HepG2 (cell line): ENCODE data around the gene SOS2. TPM values are rescaled to one million over a fixed set of nuclear protein-coding genes. Genes with fewer than 3 reads are reported as not detected.

Experiments
- AKAP8 ChIP-seq: sonication (generic); formaldehyde crosslinking; IDR thresholded peaks from 2 replicates; pipeline ENCODE4 v1.5.1; 2020; ENCODE audit warnings: mild to moderate bottlenecking, missing genetic modification reagents
- FOXP4 ChIP-seq: sonication (generic); formaldehyde crosslinking; IDR thresholded peaks from 2 replicates; pipeline ENCODE4 v1.4.0; 2020; ENCODE audit warnings: missing genetic modification reagents
- GATAD1 ChIP-seq: IDR thresholded peaks from 2 replicates; pipeline ENCODE4 v1.6.1; 2016; ENCODE audit warnings: missing genetic modification reagents, missing compliant biosample characterization
- KDM6A ChIP-seq: IDR thresholded peaks from 2 replicates; pipeline ENCODE4 v1.6.1; 2016; ENCODE audit warnings: low read depth
- PCBP1 ChIP-seq: fragments of 200-400 bp; formaldehyde crosslinking; IDR thresholded peaks from 2 replicates; pipeline ENCODE4 v1.6.1; 2017; ENCODE audit warnings: mild to moderate bottlenecking, low read depth, low read length, borderline replicate concordance
- PHF20 ChIP-seq: sonication (generic); formaldehyde crosslinking; IDR thresholded peaks from 2 replicates; pipeline ENCODE4 v1.5.0; 2020; ENCODE audit warnings: mild to moderate bottlenecking, missing genetic modification reagents
- PLSCR1 ChIP-seq: sonication (generic); formaldehyde crosslinking; IDR thresholded peaks from 2 replicates; pipeline ENCODE4 v1.5.0; 2020; ENCODE audit warnings: missing genetic modification reagents, mild to moderate bottlenecking, borderline replicate concordance
- SMAD3 ChIP-seq: sonication (generic); formaldehyde crosslinking; IDR thresholded peaks from 2 replicates; pipeline ENCODE4 v1.4.0; 2020; ENCODE audit warnings: missing genetic modification reagents
- SP4 ChIP-seq: sonication (generic); formaldehyde crosslinking; IDR thresholded peaks from 2 replicates; pipeline ENCODE4 v1.8.1; 2023; ENCODE audit warnings: mild to moderate bottlenecking, missing genetic modification reagents
- TAF15 ChIP-seq: fragments of 200-400 bp; formaldehyde crosslinking; IDR thresholded peaks from one replicate; pipeline ENCODE4 v1.6.1; 2018; ENCODE audit warnings: mild to moderate bottlenecking, low read depth, low read length; ENCODE audit not compliant: poor library complexity, severe bottlenecking
- TRIM24 ChIP-seq: sonication (generic); formaldehyde crosslinking; IDR thresholded peaks from 2 replicates; pipeline ENCODE4 v1.8.0; 2022; ENCODE audit warnings: mild to moderate bottlenecking, missing genetic modification reagents
- ZMYM2 ChIP-seq: sonication (generic); formaldehyde crosslinking; IDR thresholded peaks from 2 replicates; pipeline ENCODE4 v1.8.0; 2022; ENCODE audit warnings: mild to moderate bottlenecking, missing genetic modification reagents
- ZNF12 ChIP-seq: sonication (generic); formaldehyde crosslinking; IDR thresholded peaks from 2 replicates; pipeline ENCODE4 v1.5.0; 2020; ENCODE audit warnings: missing genetic modification reagents
- ZNF253 ChIP-seq: sonication (generic); formaldehyde crosslinking; IDR thresholded peaks from 2 replicates; pipeline ENCODE4 v1.8.0; 2022; ENCODE audit warnings: mild to moderate bottlenecking, missing genetic modification reagents, borderline replicate concordance
- ZNF337 ChIP-seq: sonication (generic); formaldehyde crosslinking; IDR thresholded peaks from 2 replicates; pipeline ENCODE4 v1.5.1; 2020; ENCODE audit warnings: missing genetic modification reagents, low read depth, mild to moderate bottlenecking, borderline replicate concordance
- ZNF430 ChIP-seq: sonication (generic); formaldehyde crosslinking; IDR thresholded peaks from 2 replicates; pipeline ENCODE4 v1.9.0; 2021; ENCODE audit warnings: mild to moderate bottlenecking, missing genetic modification reagents
- ZNF558 ChIP-seq: sonication (generic); formaldehyde crosslinking; IDR thresholded peaks from 2 replicates; pipeline ENCODE4 v1.9.0; 2022; ENCODE audit warnings: mild to moderate bottlenecking, missing genetic modification reagents, borderline replicate concordance
- ZNF839 ChIP-seq: sonication (generic); formaldehyde crosslinking; IDR thresholded peaks from 2 replicates; pipeline ENCODE4 v1.4.0; 2020; ENCODE audit warnings: missing genetic modification reagents, mild to moderate bottlenecking, borderline replicate concordance
- ZNF879 ChIP-seq: sonication (generic); formaldehyde crosslinking; IDR thresholded peaks from 2 replicates; pipeline ENCODE4 v1.8.1; 2023; ENCODE audit warnings: missing genetic modification reagents
- polyA plus RNA-seq, 8 experiments: library from polyadenylated mRNA; depleted of rRNA in 3 of 8; stranded (reverse) in 7 of 8; unstranded in 1 of 8; fragments of >200 nt; fragmentation: Illumina TruSeq in 4 of 8; extraction: Trizol in 4 of 8; gene quantifications; 2 replicates each; pipeline versions ENCODE4 v1.2.1 to v1.2.3, GENCODE V29; 2011 to 2016; ENCODE audit warnings: low read depth in 4 of 8, missing spikeins in 1 of 8, mixed read lengths in 1 of 8; ENCODE audit not compliant: insufficient read depth in 1 of 8
- total RNA-seq, 5 experiments: library from RNA; depleted of rRNA; stranded (reverse); fragments of >200 nt; fragmentation: Illumina TruSeq; extraction: Trizol; gene quantifications; 2 replicates each; pipeline ENCODE4 v1.2.3, GENCODE V29; 2016; ENCODE audit warnings: low read depth in 1 of 5
- TF ChIP-seq, protein P1 (sequence below): sonication (generic); formaldehyde crosslinking; conservative IDR thresholded peaks from 2 replicates; pipeline ENCODE4 v1.8.0; 2022; ENCODE audit warnings: low read depth, missing genetic modification reagents
- TF ChIP-seq, protein P2 (sequence below): sonication (generic); formaldehyde crosslinking; IDR thresholded peaks from 2 replicates; pipeline ENCODE4 v1.4.0; 2020; ENCODE audit warnings: mild to moderate bottlenecking, missing genetic modification reagents

The SOS2 gene
- total and polyA plus RNA-seq, 2 of the 13 experiments (the other 11 are each of a cell fraction or from before 2014, with no cell fraction given), result 9.3 to 12.1 TPM

DNA sequence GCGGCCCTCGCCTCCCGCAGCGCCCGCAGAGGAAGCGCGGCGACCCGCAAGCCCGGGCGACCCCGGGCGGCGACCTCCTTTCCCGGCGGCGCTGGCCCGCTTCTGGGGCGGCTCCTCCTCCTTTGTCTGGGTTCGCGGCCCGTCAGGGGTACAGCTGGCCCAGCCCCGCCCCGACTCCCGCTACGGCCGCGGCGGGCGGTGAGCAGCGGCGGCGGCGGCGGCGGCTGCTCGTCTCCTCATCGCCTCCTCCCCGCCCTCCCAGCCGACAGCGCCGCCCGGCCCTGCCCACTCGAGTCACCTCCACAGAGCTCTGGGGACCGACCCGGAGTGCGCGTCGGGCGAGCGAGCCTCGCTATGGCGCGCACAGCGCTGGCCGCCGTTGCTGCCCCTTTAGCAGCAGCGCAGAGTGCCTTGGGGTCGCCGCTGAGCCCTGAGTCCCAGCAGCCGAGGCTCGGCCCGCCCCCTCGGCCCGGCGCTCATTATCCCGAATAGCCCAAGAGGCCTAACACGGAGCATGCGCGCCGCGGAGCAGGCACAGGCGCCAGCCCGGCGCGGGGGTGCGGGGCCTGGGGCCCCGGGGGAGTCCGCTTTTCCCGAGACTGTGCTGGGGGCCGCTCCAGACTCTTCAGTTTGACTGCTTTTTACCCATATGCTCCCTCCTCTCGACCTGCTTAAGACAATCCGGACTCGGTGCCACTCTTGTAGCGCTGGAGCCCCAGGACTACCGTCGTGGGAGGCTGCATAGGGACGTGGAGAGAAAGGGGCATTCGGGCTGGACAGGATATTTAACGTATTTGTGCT is at the start of gene SOS2 (continued):
- TF ChIP-seq, protein P1, sequence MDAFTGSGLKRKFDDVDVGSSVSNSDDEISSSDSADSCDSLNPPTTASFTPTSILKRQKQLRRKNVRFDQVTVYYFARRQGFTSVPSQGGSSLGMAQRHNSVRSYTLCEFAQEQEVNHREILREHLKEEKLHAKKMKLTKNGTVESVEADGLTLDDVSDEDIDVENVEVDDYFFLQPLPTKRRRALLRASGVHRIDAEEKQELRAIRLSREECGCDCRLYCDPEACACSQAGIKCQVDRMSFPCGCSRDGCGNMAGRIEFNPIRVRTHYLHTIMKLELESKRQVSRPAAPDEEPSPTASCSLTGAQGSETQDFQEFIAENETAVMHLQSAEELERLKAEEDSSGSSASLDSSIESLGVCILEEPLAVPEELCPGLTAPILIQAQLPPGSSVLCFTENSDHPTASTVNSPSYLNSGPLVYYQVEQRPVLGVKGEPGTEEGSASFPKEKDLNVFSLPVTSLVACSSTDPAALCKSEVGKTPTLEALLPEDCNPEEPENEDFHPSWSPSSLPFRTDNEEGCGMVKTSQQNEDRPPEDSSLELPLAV (CRISPR knock-in tag), result no peak
- TF ChIP-seq TAF15 (no peak), SMAD3 (CRISPR knock-in tag) (peak; percentile 58; the same call in 1 of the 2 replicates), PCBP1 (no peak), PLSCR1 (no peak), ZNF839 (no peak; the same call in 1 of the 2 replicates), ZNF337 (CRISPR knock-in tag) (no peak), ZNF12 (CRISPR knock-in tag) (0 out of 2 replicates have a peak, but pooled peaks have one; percentile 34), ZNF879 (CRISPR knock-in tag) (no peak), TRIM24 (CRISPR knock-in tag) (no peak), ZNF558 (CRISPR knock-in tag) (0 out of 2 replicates have a peak, but pooled peaks have one; percentile 44), ZNF253 (CRISPR knock-in tag) (no peak), ZMYM2 (CRISPR knock-in tag) (no peak), PHF20 (CRISPR knock-in tag) (peak; percentile 52; the same call in 1 of the 2 replicates), SP4 (peak; percentile 77), FOXP4 (CRISPR knock-in tag) (no peak), KDM6A (CRISPR knock-in tag) (no peak), GATAD1 (CRISPR knock-in tag) (0 out of 2 replicates have a peak, but pooled peaks have one; percentile 42), ZNF430 (CRISPR knock-in tag) (peak; percentile 52; the same call in 1 of the 2 replicates), AKAP8 (CRISPR knock-in tag) (no peak)
- TF ChIP-seq, protein P2, sequence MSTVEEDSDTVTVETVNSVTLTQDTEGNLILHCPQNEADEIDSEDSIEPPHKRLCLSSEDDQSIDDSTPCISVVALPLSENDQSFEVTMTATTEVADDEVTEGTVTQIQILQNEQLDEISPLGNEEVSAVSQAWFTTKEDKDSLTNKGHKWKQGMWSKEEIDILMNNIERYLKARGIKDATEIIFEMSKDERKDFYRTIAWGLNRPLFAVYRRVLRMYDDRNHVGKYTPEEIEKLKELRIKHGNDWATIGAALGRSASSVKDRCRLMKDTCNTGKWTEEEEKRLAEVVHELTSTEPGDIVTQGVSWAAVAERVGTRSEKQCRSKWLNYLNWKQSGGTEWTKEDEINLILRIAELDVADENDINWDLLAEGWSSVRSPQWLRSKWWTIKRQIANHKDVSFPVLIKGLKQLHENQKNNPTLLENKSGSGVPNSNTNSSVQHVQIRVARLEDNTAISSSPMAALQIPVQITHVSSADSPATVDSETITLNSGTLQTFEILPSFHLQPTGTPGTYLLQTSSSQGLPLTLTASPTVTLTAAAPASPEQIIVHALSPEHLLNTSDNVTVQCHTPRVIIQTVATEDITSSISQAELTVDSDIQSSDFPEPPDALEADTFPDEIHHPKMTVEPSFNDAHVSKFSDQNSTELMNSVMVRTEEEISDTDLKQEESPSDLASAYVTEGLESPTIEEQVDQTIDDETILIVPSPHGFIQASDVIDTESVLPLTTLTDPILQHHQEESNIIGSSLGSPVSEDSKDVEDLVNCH (CRISPR knock-in tag), result no peak
